Liver (tissue), 9 donors: ENCODE data around the gene MAP4K4. TPM values are rescaled to one million over a fixed set of nuclear protein-coding genes. Genes with fewer than 3 reads are reported as not detected.
A peak's percentile ranks its signal among the peaks of the same experiment; 100 is the strongest.

Source experiments
- DNase-seq: peaks from one replicate; pipeline ENCODE4 v3.0.0-alpha.2; 2017; ENCODE audit warnings: low spot score
- H3K27ac ChIP-seq, 2 donors: one replicate each; pipeline ENCODE4 v1.7.0; 2013; ENCODE audit warnings: inconsistent platforms in 2 of 2, low read length in 2 of 2, control low read depth in 1 of 2, low read depth in 1 of 2, mild to moderate bottlenecking in 1 of 2
- H3K27me3 ChIP-seq, 4 donors: one replicate each; pipeline versions ENCODE4 v1.6.1 to v1.7.0; 2013; ENCODE audit warnings: low read length in 3 of 4, inconsistent platforms in 1 of 4, mild to moderate bottlenecking in 1 of 4, moderate library complexity in 1 of 4; ENCODE audit not compliant: control insufficient read depth in 4 of 4, insufficient read depth in 4 of 4
- H3K36me3 ChIP-seq, 4 donors: one replicate each; pipeline versions ENCODE4 v1.6.1 to v1.7.0; 2013; ENCODE audit warnings: low read length in 3 of 4, mild to moderate bottlenecking in 3 of 4, low read depth in 1 of 4, moderate library complexity in 1 of 4; ENCODE audit not compliant: control insufficient read depth in 4 of 4, insufficient read depth in 3 of 4
- H3K4me1 ChIP-seq, 4 donors: one replicate each; pipeline versions ENCODE4 v1.6.1 to v1.7.0; 2013; ENCODE audit warnings: low read length in 3 of 4, mild to moderate bottlenecking in 3 of 4, moderate library complexity in 1 of 4; ENCODE audit not compliant: control insufficient read depth in 4 of 4, insufficient read depth in 4 of 4
- H3K4me3 ChIP-seq, 3 donors: one replicate each; pipeline versions ENCODE4 v1.6.1 to v1.7.0; 2013; ENCODE audit warnings: low read length in 3 of 3, control low read depth in 1 of 3, low read depth in 1 of 3, mild to moderate bottlenecking in 1 of 3
- H3K9ac ChIP-seq, 2 donors: one replicate each; pipeline ENCODE4 v1.7.0; 2013; ENCODE audit warnings: low read length in 2 of 2, mild to moderate bottlenecking in 2 of 2, moderate library complexity in 2 of 2, control low read depth in 1 of 2, low read depth in 1 of 2
- H3K9me3 ChIP-seq, 4 donors: one replicate each; pipeline versions ENCODE4 v1.6.1 to v1.7.0; 2013; ENCODE audit warnings: low read length in 3 of 4; ENCODE audit not compliant: control insufficient read depth in 4 of 4
- ATF3 ChIP-seq: IDR thresholded peaks from 2 replicates; pipeline ENCODE4 v1.6.1; 2016; ENCODE audit warnings: antibody characterized with exemption
- EGR1 ChIP-seq, 2 donors: IDR thresholded peaks; 2 replicates each; pipeline ENCODE4 v1.6.1; 2016 to 2018; ENCODE audit warnings: antibody characterized with exemption in 2 of 2, low read depth in 2 of 2
- FOXA1 ChIP-seq: IDR thresholded peaks from 2 replicates; pipeline ENCODE4 v1.6.1; 2016; ENCODE audit warnings: antibody characterized with exemption
- FOXA2 ChIP-seq: IDR thresholded peaks from 2 replicates; pipeline ENCODE4 v1.6.1; 2016; ENCODE audit warnings: antibody characterized with exemption
- GABPA ChIP-seq, 2 donors: IDR thresholded peaks in 1 of 2; conservative IDR thresholded peaks in 1 of 2; 2 replicates each; pipeline ENCODE4 v1.6.1; 2016; ENCODE audit warnings: antibody characterized with exemption in 2 of 2, mild to moderate bottlenecking in 1 of 2, moderate library complexity in 1 of 2
- HNF4A ChIP-seq, 2 donors: conservative IDR thresholded peaks; 2 replicates each; pipeline ENCODE4 v1.6.1; 2016; ENCODE audit warnings: antibody characterized with exemption in 2 of 2, mild to moderate bottlenecking in 2 of 2
- HNF4G ChIP-seq: IDR thresholded peaks from 2 replicates; pipeline ENCODE4 v1.6.1; 2016; ENCODE audit warnings: antibody characterized with exemption
- JUND ChIP-seq, 2 donors: IDR thresholded peaks; 2 replicates each; pipeline ENCODE4 v1.6.1; 2016; ENCODE audit warnings: antibody characterized with exemption in 2 of 2
- NR2F2 ChIP-seq: IDR thresholded peaks from 2 replicates; pipeline ENCODE4 v1.6.1; 2016; ENCODE audit warnings: antibody characterized with exemption
- RAD21 ChIP-seq, 2 donors: IDR thresholded peaks; 2 replicates each; pipeline ENCODE4 v1.6.1; 2016; ENCODE audit warnings: antibody characterized with exemption in 2 of 2, mild to moderate bottlenecking in 2 of 2
- REST ChIP-seq: IDR thresholded peaks from 2 replicates; pipeline ENCODE4 v1.6.1; 2016; ENCODE audit warnings: antibody characterized with exemption, mild to moderate bottlenecking
- RXRA ChIP-seq, 2 donors: IDR thresholded peaks; 2 replicates each; pipeline ENCODE4 v1.6.1; 2017 to 2018; ENCODE audit warnings: antibody characterized with exemption in 2 of 2, mild to moderate bottlenecking in 1 of 2
- SP1 ChIP-seq: IDR thresholded peaks from 2 replicates; pipeline ENCODE4 v1.6.1; 2018; ENCODE audit warnings: antibody characterized with exemption, mild to moderate bottlenecking
- TAF1 ChIP-seq: conservative IDR thresholded peaks from 2 replicates; pipeline ENCODE4 v1.6.1; 2016; ENCODE audit warnings: antibody characterized with exemption, mild to moderate bottlenecking
- YY1 ChIP-seq: IDR thresholded peaks from 2 replicates; pipeline ENCODE4 v1.6.1; 2016; ENCODE audit warnings: antibody characterized with exemption, mild to moderate bottlenecking
- WGBS: extraction: QIAGEN DNeasy Blood & Tissue Kit; methylation state at CpG from one replicate; pipeline ENCODE4 v1.1.7; 2013; 5-methylcytosine and 5-hydroxymethylcytosine counted together
- polyA plus RNA-seq, 2 donors: library from polyadenylated mRNA; stranded (reverse) in 1 of 2; unstranded in 1 of 2; fragments of 200-250 nt in 1 of 2; fragments of >200 nt in 1 of 2; fragmentation: Nextera tagmentation in 1 of 2; extraction: Ambion mirVana in 1 of 2; gene quantifications; one replicate each; pipeline versions ENCODE4 v1.2.1 to v1.2.3, GENCODE V29; 2013 to 2015
- total RNA-seq, 2 donors: library from RNA; depleted of rRNA; stranded (reverse); fragments of >200 nt; gene quantifications; one replicate each; pipeline ENCODE4 v1.2.3, GENCODE V29; 2014
- TF ChIP-seq, protein P1 (sequence below): IDR thresholded peaks from 2 replicates; pipeline ENCODE4 v1.6.1; 2016; ENCODE audit warnings: antibody characterized with exemption
- TF ChIP-seq, protein P2 (sequence below): fragments of 150-350 bp; IDR thresholded peaks from 2 replicates; pipeline ENCODE4 v1.5.1; 2017; ENCODE audit warnings: improper control_type of control experiment, low read depth, low read length; ENCODE audit not compliant: missing input control
- TF ChIP-seq, protein P3 (sequence below): IDR thresholded peaks from 2 replicates; pipeline ENCODE4 v1.6.1; 2016; ENCODE audit warnings: antibody characterized with exemption
- donor health status: healthy.
- donor health status: healthy.
- donor health status: healthy.
- donor health status: healthy.
- donor health status: healthy.

The MAP4K4 gene
- total and polyA plus RNA-seq, 4 donors = 9.1 to 40.0 (median 23.6) TPM

DNA sequence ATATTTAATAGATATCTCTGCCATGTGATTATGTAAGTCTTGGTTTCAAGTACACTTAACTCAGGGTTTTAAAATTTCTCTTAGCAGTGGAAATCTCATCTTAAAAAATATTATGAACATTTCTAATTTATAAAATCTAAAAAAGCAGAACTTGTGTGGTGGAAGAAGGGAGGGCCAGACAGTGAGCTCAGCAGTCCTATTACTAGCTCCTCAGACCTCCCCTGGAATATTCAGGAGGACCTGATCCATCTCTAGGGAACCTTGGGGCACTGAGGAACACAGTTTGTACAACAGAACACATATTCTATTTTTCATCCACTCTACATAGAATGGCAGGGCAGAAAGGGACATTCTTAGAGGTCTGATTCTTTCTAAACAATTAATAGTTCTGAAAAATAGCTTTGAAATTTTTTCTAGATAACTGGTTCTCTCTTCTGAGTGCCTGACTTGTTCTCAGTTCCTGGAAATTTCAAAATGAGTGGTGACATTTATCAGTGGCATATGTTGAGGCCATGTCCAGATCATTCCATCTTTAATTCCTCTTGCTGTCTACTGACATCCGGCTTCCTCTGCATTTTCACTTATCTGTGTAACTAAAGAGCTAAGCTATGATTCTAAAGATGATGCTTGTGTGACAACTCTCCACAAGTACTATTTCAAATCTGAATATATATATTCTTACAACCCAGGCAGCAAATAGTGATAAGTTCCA, 8.2 kb upstream of the MAP4K4 start:
- peak overlapping the region in 1 of 2 donors; percentile 88 for H3K27ac ChIP-seq
- WGBS = 55% methylated on average over 1 of the region's 1 CpG

GRCh38 chr2:101690547-101691152, 6.9 kb upstream of the MAP4K4 start:
- Histone ChIP-seq H3K4me1 (peaks cover 6 to 23% (median 19%) of the 10 kb centered on the region in 4 donors), H3K9me3 (no peaks in the 10 kb centered on the region), H3K36me3 (no peaks in the 10 kb centered on the region), H3K9ac (peak overlapping the region in 1 of 2 donors; percentile 13), H3K27ac (peak overlapping the region; percentile 81 to 88), H3K4me3 (no peak overlapping the region), H3K27me3 (no peaks in the 10 kb centered on the region)
- TF ChIP-seq GABPA (IDR thresholded peaks at IDR 0.05 in 1 of 2, conservative IDR thresholded peaks at IDR 0.05 in 1 of 2) = no peak
- TF ChIP-seq YY1 = peak; percentile 38
- TF ChIP-seq, protein P1, sequence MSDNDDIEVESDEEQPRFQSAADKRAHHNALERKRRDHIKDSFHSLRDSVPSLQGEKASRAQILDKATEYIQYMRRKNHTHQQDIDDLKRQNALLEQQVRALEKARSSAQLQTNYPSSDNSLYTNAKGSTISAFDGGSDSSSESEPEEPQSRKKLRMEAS = peak; percentile 52
- TF ChIP-seq JUND (IDR thresholded peaks at IDR 0.05) = peak in 1 of 2 donors; percentile 30
- no peak for TF ChIP-seq HNF4G
- TF ChIP-seq, protein P2, sequence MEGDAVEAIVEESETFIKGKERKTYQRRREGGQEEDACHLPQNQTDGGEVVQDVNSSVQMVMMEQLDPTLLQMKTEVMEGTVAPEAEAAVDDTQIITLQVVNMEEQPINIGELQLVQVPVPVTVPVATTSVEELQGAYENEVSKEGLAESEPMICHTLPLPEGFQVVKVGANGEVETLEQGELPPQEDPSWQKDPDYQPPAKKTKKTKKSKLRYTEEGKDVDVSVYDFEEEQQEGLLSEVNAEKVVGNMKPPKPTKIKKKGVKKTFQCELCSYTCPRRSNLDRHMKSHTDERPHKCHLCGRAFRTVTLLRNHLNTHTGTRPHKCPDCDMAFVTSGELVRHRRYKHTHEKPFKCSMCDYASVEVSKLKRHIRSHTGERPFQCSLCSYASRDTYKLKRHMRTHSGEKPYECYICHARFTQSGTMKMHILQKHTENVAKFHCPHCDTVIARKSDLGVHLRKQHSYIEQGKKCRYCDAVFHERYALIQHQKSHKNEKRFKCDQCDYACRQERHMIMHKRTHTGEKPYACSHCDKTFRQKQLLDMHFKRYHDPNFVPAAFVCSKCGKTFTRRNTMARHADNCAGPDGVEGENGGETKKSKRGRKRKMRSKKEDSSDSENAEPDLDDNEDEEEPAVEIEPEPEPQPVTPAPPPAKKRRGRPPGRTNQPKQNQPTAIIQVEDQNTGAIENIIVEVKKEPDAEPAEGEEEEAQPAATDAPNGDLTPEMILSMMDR = no peak
- no peak for TF ChIP-seq TAF1
- peak; percentile 50 to 53 for TF ChIP-seq RXRA (IDR thresholded peaks at IDR 0.05)
- TF ChIP-seq SP1 = peak; percentile 70
- TF ChIP-seq FOXA1 = no peak
- TF ChIP-seq RAD21 (IDR thresholded peaks at IDR 0.05) = peak; percentile 20 to 56
- TF ChIP-seq EGR1 (IDR thresholded peaks at IDR 0.05; ENCODE audit: low read depth in 2 of 2) = no peak
- peak; percentile 41 to 66 for TF ChIP-seq HNF4A (conservative IDR thresholded peaks at IDR 0.05)
- WGBS = 35% methylated on average over 2 of the region's 2 CpGs
- no peak for DNase-seq

More for the DNA sequence above, 8.2 kb upstream of the MAP4K4 start:
- no peaks in the 10 kb centered on the region for H3K27me3 ChIP-seq
- no peak overlapping the region for H3K9ac ChIP-seq
- H3K9me3 ChIP-seq = no peaks in the 10 kb centered on the region
- no peak for DNase-seq
- no peak for TF ChIP-seq FOXA2
- peak; percentile 4 for TF ChIP-seq YY1
- H3K4me3 ChIP-seq = no peak overlapping the region
- H3K4me1 ChIP-seq = peaks cover 6 to 23% (median 19%) of the 10 kb centered on the region in 4 donors
- no peaks in the 10 kb centered on the region for H3K36me3 ChIP-seq

GRCh38 chr2:101692041-101692440, 5.5 kb upstream of the MAP4K4 start:
- 80% methylated on average over 3 of the region's 3 CpGs for WGBS
- TF ChIP-seq, protein P3, sequence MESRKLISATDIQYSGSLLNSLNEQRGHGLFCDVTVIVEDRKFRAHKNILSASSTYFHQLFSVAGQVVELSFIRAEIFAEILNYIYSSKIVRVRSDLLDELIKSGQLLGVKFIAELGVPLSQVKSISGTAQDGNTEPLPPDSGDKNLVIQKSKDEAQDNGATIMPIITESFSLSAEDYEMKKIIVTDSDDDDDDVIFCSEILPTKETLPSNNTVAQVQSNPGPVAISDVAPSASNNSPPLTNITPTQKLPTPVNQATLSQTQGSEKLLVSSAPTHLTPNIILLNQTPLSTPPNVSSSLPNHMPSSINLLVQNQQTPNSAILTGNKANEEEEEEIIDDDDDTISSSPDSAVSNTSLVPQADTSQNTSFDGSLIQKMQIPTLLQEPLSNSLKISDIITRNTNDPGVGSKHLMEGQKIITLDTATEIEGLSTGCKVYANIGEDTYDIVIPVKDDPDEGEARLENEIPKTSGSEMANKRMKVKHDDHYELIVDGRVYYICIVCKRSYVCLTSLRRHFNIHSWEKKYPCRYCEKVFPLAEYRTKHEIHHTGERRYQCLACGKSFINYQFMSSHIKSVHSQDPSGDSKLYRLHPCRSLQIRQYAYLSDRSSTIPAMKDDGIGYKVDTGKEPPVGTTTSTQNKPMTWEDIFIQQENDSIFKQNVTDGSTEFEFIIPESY = no peak
- TF ChIP-seq YY1 (no peak), SP1 (no peak), RAD21 (IDR thresholded peaks at IDR 0.05) (no peak), HNF4A (conservative IDR thresholded peaks at IDR 0.05) (no peak), FOXA1 (no peak), REST (no peak), GABPA (IDR thresholded peaks at IDR 0.05 in 1 of 2, conservative IDR thresholded peaks at IDR 0.05 in 1 of 2) (no peak), HNF4G (no peak), JUND (IDR thresholded peaks at IDR 0.05) (no peak), RXRA (IDR thresholded peaks at IDR 0.05) (no peak), ATF3 (no peak), EGR1 (IDR thresholded peaks at IDR 0.05; ENCODE audit: low read depth in 2 of 2) (no peak), TAF1 (no peak), NR2F2 (no peak), FOXA2 (no peak)
- TF ChIP-seq, protein P1 = no peak
- DNase-seq = no peak

More at GRCh38 chr2:101692041-101692440, 5.5 kb upstream of the MAP4K4 start:
- Histone ChIP-seq H3K9ac (no peak overlapping the region), H3K27ac (no peak overlapping the region), H3K4me3 (no peak overlapping the region), H3K27me3 (no peaks in the 10 kb centered on the region), H3K4me1 (peaks cover 6 to 29% (median 22%) of the 10 kb centered on the region in 4 donors), H3K36me3 (no peaks in the 10 kb centered on the region), H3K9me3 (no peaks in the 10 kb centered on the region)
